Endothelial cell (in vitro differentiated cells): ENCODE data around the gene UTF1. TPM values are rescaled to one million over a fixed set of nuclear protein-coding genes. Genes with fewer than 3 reads are reported as not detected.

Experiments used
- DNase-seq: peaks from one replicate; pipeline ENCODE4 v3.0.0; 2021; ENCODE audit warnings: low spot score
- H3K27ac Mint-ChIP-seq: one replicate; pipeline ENCODE4 v1.8.0; 2021; ENCODE audit warnings: mixed read lengths, inconsistent platforms; ENCODE audit not compliant: unreplicated experiment
- H3K27me3 Mint-ChIP-seq: one replicate; pipeline ENCODE4 v1.8.0; 2021; ENCODE audit warnings: mild to moderate bottlenecking, moderate library complexity, mixed read lengths, inconsistent platforms; ENCODE audit not compliant: unreplicated experiment
- H3K36me3 Mint-ChIP-seq: one replicate; pipeline ENCODE4 v1.8.0; 2021; ENCODE audit warnings: mild to moderate bottlenecking, low read depth, mixed read lengths, inconsistent platforms; ENCODE audit not compliant: unreplicated experiment
- H3K4me1 Mint-ChIP-seq: one replicate; pipeline ENCODE4 v1.8.0; 2021; ENCODE audit warnings: mild to moderate bottlenecking, mixed read lengths, inconsistent platforms; ENCODE audit not compliant: unreplicated experiment
- H3K4me3 Mint-ChIP-seq: one replicate; pipeline ENCODE4 v1.8.0; 2021; ENCODE audit warnings: mild to moderate bottlenecking, mixed read lengths, inconsistent platforms; ENCODE audit not compliant: unreplicated experiment
- H3K9me3 Mint-ChIP-seq: one replicate; pipeline ENCODE4 v1.8.0; 2021; ENCODE audit warnings: mixed read lengths, inconsistent platforms; ENCODE audit not compliant: unreplicated experiment
- CTCF ChIP-seq: fragments of 200-600 bp; sonication (generic); IDR thresholded peaks from one replicate; pipeline ENCODE4 v1.5.0; 2021; ENCODE audit warnings: antibody characterized with exemption; ENCODE audit not compliant: unreplicated experiment
- long read RNA-seq: library from polyadenylated mRNA; unstranded; transcript quantifications from one replicate; pipeline ENCODE4 v2.0.0, GENCODE V29; 2020; ENCODE audit not compliant: unreplicated experiment
- total RNA-seq: library from RNA; stranded (reverse); fragmentation: NEBNext Ultra II Directional; extraction: Animal tissue kit (Norgen Biotek cat#: 25700); gene quantifications from one replicate; pipeline ENCODE4 v1.2.1, GENCODE V29; 2021; ENCODE audit not compliant: unreplicated experiment

Gene UTF1
- total RNA-seq: 0.38 TPM
- long read RNA-seq: 0 reads

- DNase-seq: no peak
- Mint-ChIP-seq H3K27me3 (peaks cover 34% of the 10 kb centered on the region), H3K36me3 (peaks cover 4% of the 10 kb centered on the region), H3K4me1 (peaks cover 5% of the 10 kb centered on the region), H3K27ac (no peak within 1 kb of the TSS), H3K4me3 (no peak within 1 kb of the TSS), H3K9me3 (no peaks in the 10 kb centered on the region)
- no peak for TF ChIP-seq CTCF
Measured at GRCh38 chr10:133230044-133230361, at the start of gene UTF1. UTF1 (plus strand) TSS chr10:133230217; CDS start chr10:133230289, 72 bp downstream.

- peaks cover 14% of the 10 kb centered on the region for H3K27me3 Mint-ChIP-seq
- H3K27ac Mint-ChIP-seq: no peak overlapping the region
- no peaks in the 10 kb centered on the region for H3K36me3 Mint-ChIP-seq
- H3K4me1 Mint-ChIP-seq: peaks cover 2% of the 10 kb centered on the region
- no peaks in the 10 kb centered on the region for H3K9me3 Mint-ChIP-seq
- TF ChIP-seq CTCF: no peak
- H3K4me3 Mint-ChIP-seq: no peak overlapping the region
- no peak for DNase-seq
Measured at GRCh38 chr10:133180965-133181639, 48.9 kb upstream of the UTF1 start.

GRCh38 chr10:133182190-133182589 lies 47.8 kb upstream of the UTF1 start:
- H3K36me3 Mint-ChIP-seq: no peaks in the 10 kb centered on the region
- no peak overlapping the region for H3K4me3 Mint-ChIP-seq
- H3K4me1 Mint-ChIP-seq: peaks cover 2% of the 10 kb centered on the region
- no peaks in the 10 kb centered on the region for H3K9me3 Mint-ChIP-seq
- H3K27ac Mint-ChIP-seq: no peak overlapping the region
- no peak for DNase-seq
- H3K27me3 Mint-ChIP-seq: peaks cover 11% of the 10 kb centered on the region
- no peak for TF ChIP-seq CTCF

GRCh38 chr10:133182791-133183645 lies 47.0 kb upstream of the UTF1 start:
- no peak overlapping the region for H3K27ac Mint-ChIP-seq
- no peak for TF ChIP-seq CTCF
- H3K4me1 Mint-ChIP-seq: no peaks in the 10 kb centered on the region
- DNase-seq: no peak
- H3K36me3 Mint-ChIP-seq: no peaks in the 10 kb centered on the region
- H3K4me3 Mint-ChIP-seq: no peak overlapping the region
- H3K27me3 Mint-ChIP-seq: peaks cover 8% of the 10 kb centered on the region
- H3K9me3 Mint-ChIP-seq: no peaks in the 10 kb centered on the region
